Activated CD8-positive, alpha-beta memory T cell treated with anti-CD3 and anti-CD28 coated beads, Interleukin-2, amount 50 U/mL, for 24 hours (primary cell): ENCODE results near the gene S100A16.
"Not testable (repeated sequence)": the region's sequence is repeated elsewhere in the genome, so short reads cannot be mapped to it uniquely, and the experiment has no call there.

Experiments
- DNase-seq: peaks from one replicate; pipeline ENCODE4 v3.0.0-alpha.2; 2020; ENCODE audit errors: extremely low read depth

The S100A16 gene

DNA sequence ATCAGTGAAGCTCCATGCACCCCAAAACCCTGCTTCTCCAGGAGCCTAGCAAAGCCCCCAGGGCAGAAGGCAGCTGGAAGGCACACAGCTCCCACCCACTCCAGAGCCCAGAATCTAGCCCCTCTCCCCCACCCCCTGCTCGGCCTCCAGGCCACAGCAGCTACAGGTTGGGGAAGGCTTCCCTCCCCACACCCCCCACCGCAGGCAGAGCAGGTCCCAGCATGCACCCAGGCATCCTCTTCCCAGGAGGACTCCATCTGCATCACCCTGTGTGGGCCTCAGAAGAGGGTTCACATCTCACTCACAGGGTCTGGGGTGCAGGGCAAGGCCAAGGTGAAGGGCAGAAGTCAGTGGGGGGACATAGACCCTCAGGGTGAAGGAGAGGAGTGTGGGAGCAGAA is 2.5 kb upstream of the S100A16 start:
- no peak for DNase-seq

DNA sequence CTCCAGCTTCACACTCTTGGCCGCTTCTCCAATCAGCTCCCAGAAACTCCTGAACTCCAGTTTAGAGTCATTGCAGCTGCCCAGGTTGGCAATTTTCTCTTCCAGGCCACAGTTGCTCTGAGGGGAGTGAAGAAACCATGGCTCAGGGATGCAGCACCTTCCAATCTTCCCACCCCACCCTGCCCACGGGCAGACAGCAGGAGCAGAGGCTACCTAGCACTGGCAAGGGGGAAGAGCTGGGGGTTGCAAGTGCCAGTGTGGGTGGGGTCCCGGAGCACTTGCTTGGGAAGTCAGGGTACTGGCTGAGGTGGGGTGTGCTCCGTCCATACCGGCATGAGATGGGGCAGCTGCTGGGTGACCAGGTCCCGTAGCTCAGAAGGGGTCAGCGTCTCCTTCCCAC is 2.0 kb upstream of the S100A16 start:
- DNase-seq: no peak

GRCh38 chr1:153614189-153614900 is 1.4 kb upstream of the S100A16 start:
- no peak for DNase-seq

DNA sequence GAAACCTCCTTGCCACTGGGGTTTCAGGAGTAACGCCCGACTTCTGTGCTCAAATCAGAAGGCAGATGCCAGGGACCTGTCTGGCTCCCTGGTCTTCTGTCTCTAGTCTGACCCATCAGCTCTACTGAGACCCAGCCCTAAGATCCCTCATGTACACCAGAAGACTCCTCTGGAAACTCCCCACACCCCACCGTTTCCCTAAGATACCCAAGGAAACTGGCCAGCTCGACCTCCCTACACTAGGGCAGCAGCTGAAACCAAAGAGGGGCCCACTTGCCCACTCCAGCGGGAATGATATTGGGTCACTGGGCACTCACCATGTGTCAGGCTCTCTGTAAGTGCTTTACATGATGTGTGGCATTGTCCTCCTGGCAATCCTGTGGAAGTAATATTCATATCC is 469 bp upstream of the S100A16 start:
- DNase-seq: no peak

GRCh38 chr1:153612111-153612754 is 704 bp downstream of the S100A16 start:
- DNase-seq: no peak

- no peak for DNase-seq
Measured at GRCh38 chr1:153611356-153611755, 1.6 kb downstream of the S100A16 start.

DNA sequence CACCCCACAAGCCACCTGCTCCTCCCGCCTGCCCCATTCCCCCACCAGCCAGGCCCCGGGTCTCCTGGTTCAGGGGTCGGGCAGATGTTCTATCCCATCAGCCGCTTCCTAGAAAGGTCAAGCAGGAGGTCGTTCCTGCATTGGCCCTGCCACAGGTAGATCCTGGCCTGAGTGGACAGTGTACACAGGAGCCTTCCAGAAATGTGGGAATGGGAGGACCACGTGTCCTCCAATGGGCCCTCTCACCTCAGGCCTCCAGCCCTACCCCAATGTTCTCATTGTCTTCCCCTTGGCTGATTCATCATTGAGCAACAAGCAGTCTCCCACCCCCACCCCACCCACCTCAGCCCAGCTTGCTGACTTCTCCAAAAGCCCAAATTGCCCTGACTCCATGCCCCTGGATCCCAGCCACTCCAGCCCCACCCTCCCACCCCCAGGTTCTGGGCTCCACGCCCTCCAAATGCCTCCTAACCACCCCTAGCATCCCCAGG is 2.1 kb downstream of the S100A16 start:
- DNase-seq: no peak

- DNase-seq: no peak
Measured at GRCh38 chr1:153610334-153610733, 2.6 kb downstream of the S100A16 start.

GRCh38 chr1:153609585-153609907 is 3.4 kb downstream of the S100A16 start:
- DNase-seq: no peak

GRCh38 chr1:153608742-153609584 is 4.0 kb downstream of the S100A16 start:
- no peak for DNase-seq

- no peak for DNase-seq
Measured at GRCh38 chr1:153608089-153608682, 4.8 kb downstream of the S100A16 start.

DNA sequence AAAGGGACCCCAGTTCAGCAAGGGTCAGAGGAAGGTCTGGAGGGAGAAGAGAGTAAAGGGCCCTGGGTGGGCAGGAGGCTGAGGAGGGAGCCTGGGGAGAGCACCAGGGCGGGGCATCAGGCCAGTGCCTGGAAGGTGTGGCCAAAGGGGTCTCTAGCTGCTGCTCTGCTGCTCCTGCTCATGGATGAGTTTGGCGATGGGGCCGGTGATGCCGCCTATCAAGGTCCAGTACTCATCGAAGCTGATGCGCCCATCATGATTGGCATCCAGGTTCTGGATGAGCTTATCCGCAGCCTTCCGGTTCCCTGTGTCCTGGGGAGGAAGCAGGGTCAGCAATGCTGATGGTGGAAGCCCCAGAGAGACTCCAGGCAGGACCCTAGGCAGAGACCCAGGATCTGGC is 5.6 kb downstream of the S100A16 start:
- no peak for DNase-seq

- DNase-seq: no peak
Measured at GRCh38 chr1:153606194-153606593, 6.7 kb downstream of the S100A16 start.

DNA sequence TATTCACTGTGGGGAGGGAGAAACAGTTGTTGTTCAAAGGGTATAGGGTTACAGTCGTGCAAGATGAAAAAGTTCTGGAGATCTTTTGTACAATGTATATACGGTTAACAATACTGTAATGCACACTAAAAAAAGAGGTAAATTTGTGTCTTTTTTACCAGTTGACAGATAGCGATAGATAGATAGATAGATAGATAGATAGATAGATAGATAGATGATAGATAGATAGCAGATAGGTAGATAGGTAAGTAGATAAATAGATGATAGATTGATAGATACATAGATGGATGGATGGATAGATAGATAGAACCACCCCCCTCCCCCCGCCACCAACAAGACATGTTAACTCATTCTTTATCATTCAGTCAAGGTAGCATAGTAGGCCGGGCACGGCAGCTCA is 10.2 kb downstream of the S100A16 start:
- DNase-seq: no peak

DNA sequence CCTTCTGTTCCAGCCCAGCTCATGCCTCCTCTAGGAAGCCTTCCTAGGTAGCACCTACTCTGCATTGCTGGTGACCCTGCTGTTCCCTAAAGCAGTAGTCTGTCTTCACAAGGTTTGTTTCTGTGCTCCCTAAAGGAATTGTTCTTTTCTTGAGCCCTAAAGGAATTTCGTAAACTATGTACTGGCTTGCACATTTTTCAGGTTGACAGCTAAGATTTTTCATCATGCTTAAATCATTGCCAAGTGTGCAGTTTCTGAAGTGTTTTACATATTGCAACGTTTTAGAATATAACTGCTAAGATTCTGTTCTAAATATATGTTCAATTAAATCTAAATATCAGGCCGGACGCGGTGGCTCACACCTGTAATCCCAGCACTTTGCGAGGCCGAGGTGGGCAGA is 13.1 kb downstream of the S100A16 start:
- DNase-seq: no peak

DNA sequence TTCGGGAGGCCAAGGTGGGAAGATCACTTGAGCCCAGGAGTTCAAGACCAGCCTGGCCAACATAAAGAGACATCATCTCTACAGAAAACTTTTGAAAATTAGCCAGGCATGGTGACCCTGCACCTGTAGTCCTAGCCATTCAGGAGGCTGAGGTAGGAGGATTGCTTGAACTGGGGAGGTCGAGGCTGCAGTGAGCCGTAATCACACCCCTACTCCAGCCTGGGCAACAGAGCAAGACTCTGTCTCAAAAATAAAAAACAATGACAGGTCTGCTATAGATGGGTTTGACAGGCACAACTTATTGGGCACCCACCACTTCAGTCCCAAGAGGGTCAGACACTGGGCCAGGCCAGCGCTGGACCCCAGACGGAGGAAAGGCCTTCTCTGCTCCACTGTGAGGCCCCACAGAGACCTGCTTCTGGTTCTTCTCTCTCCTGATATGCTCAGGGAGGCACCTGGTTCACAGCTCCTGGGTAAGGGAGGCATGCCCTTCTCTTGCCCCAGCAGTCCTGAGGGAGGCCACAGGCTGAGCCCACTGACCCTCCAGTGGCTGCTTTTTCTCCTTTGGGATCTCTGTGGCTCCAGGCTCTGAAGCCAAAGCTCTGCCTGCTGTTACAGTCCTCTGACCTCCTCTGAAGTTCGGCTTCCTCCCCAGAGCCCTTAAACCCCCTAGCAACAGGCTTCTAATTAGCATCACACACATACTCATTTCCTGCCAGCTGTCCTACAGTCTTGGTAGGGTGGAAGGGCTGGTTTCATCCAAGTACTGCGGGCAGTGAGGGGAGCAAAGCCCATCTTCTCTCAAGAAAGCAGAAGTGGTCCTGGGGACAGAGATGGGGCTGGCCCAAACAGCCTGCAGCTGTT is 14.4 kb downstream of the S100A16 start:
- DNase-seq: no peak

DNA sequence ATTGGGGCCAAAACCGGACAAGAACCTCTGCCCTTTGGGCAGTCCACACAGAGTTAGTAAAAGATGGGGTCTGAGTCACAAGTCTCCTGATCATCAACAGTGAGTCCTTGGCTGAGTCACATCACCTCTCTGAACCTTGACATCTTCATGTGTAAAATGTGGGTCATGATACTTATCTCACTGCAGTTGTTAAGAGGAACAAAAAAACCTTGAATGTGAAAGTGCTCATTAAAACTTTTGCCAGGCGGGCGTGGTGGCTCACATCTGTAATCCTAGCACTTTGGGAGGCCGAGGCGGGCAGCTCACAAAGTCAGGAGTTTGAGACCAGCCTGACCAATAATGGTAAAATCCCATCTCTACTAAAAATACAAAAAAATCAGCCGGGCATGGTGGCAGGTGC is 15.7 kb downstream of the S100A16 start:
- DNase-seq: no peak

GRCh38 chr1:153592748-153593147 is 20.2 kb downstream of the S100A16 start:
- no peak for DNase-seq

DNA sequence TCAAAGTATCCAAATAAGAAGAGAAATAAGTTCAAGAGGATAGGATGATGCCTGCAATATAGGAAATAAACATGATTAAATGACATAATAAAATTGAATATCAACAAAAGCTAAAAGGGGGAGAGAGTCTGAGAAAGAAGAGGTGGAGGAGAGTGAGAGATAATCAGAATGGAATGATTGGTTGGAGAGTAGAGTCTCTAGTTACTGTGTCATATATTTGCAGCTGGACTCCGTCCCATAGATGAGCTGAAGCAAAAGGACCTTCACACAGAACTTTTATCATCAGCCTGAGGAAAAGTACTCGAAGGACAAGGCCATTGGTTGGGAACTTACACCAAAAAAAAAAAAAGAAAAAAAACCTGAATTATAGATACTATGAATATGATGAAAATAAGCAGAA is 24.5 kb downstream of the S100A16 start:
- no peak for DNase-seq

- DNase-seq: not testable (repeated sequence)
Measured at GRCh38 chr1:153588033-153588432, 24.9 kb downstream of the S100A16 start.

DNA sequence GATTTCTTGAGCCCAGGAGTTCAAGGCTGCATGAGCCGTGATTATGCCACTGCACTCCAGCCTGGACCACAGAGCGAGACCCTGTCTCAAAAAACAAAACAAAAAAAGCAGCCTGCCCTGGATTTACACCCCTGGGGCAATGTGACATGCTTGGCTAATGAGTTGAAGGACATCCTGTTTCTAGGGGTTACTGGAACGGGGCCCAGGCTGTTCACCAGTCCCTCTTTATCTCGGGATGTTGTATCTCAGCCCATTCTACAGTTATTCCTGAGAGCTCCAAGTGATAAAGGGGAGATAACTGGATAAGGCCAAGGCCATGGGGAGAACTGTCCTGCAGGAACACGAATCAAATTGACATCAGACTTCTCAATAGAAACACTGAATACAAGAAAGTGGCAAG is 25.6 kb downstream of the S100A16 start:
- DNase-seq: no peak
